A673 (cell line): ENCODE data around the gene ELL.

ENCODE experiments used
- EZH2 ChIP-seq: fragments of 200-600 bp; sonication (generic); IDR thresholded peaks from 2 replicates; pipeline ENCODE4 v1.6.1; 2017; ENCODE audit warnings: borderline replicate concordance, low read depth, mild to moderate bottlenecking, mixed read lengths, antibody characterized with exemption, low read length; ENCODE audit not compliant: poor library complexity, severe bottlenecking
- TF ChIP-seq, protein P1 (sequence below): fragments of 300-800, 200-600 bp; sonication (generic); conservative IDR thresholded peaks from 2 replicates; pipeline ENCODE4 v1.5.1; 2017; ENCODE audit warnings: low read depth, mild to moderate bottlenecking, antibody characterized with exemption, low read length, moderate library complexity, mixed read lengths

DNA sequence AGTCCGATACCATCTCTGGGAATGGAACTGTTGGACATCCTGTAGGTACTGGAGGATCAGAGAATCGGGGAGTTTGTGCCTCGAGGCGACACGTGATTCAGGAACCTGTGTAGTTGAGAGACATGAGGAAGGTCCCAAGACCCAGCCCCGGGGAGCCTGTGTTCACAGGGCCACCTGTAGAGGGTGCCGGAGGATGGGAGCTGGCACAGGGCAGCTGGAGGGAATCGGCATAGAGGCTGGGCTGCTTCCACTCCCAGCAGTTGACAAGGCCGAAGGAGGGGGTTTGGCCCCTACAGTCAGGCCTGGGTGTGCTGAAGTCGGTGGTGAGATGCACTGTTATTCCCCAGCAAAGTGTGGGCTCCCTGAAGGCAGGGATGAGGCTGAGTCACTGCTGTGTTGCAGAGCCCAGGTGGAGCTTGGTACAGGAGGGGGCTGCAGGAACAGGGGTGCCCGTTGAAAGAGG lies 81.4 kb downstream of the ELL start:
- TF ChIP-seq, protein P1, sequence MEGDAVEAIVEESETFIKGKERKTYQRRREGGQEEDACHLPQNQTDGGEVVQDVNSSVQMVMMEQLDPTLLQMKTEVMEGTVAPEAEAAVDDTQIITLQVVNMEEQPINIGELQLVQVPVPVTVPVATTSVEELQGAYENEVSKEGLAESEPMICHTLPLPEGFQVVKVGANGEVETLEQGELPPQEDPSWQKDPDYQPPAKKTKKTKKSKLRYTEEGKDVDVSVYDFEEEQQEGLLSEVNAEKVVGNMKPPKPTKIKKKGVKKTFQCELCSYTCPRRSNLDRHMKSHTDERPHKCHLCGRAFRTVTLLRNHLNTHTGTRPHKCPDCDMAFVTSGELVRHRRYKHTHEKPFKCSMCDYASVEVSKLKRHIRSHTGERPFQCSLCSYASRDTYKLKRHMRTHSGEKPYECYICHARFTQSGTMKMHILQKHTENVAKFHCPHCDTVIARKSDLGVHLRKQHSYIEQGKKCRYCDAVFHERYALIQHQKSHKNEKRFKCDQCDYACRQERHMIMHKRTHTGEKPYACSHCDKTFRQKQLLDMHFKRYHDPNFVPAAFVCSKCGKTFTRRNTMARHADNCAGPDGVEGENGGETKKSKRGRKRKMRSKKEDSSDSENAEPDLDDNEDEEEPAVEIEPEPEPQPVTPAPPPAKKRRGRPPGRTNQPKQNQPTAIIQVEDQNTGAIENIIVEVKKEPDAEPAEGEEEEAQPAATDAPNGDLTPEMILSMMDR = peak; percentile 59
- no peak for TF ChIP-seq EZH2
